ENCODE data around the gene GPC3.

GPC3 gene

DNA sequence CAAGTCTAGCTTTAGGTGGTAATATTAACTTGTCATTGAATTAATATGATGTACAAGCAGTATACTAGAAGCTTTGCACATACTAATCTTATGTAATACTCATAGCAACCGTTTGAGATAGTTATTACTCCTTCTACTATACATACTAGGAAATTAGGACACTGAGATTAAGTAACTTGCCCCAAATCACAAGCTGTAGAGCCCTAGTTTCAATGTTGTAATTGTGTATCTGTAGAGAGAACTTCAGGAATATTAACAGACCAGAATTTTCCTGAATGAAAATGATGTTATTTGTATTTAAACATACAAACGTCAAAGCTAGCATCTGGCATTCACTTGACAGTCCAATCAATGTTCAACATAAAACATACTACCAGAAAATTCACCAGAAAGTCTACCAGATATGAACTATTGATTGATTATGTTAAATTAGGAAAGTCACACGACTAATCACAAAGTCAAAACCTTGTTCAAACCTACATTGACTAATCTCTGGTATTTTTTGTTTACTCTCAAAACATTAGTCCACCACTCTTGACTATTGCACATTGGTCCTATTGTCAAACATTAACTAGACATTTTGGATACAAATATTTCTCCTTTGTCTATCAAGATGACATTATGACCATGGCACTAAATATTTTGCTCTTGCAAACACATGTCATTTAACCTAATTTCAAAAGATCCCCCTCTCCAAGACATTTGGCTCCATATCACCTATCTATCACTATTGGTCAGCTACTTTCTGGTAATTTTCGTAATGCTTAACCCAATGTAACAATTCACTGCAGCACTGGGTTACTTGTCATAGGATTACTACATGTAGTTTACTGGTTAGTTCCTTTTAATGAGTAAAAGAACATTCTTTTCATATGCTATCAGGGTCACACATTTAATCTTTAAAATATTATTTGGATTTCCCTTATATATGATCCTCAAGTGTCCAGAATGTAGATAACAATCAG is 100.7 kb downstream of the GPC3 start:
- no peak for DNase-seq (ENCODE audit: low read depth)

DNA sequence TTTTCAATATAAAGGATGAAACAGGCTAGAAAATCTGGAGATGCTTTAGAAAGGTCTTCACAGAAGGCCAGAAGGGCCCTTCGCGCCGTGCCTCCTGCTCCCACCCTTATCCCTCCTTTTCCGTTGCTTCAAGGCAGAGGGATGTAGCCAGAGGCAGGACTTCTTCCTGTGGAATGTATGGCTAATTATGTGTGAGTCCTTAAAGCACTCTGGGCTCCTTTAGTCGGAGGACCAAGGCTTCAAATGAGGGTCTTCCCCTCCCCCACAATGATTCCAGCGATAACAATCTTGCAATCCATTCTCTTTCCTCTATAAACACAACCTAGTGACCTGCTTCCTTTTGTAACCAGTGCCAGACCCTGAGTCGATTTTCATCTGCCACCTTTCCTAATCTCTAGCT is 103.5 kb downstream of the GPC3 start:
- no peak for DNase-seq (ENCODE audit: low read depth)

DNA sequence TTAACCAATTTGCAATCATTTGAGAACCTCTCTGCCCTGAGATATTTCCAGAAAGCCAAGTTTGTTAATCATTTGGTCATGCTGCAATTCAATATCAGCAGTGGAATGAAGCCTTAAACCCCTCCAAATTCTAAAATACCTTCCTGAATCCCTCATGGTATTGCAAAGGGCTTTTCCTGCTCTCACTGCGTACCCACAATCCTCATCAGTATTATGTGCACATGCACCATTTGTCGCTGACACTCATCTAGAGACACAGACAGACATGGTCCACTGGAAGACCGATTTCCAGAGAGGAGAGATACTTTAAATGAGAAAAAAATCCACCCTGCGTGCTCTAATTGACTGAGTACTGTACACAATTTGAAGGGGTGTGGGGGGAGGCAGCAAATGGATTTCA is 104.4 kb downstream of the GPC3 start:
- DNase-seq (ENCODE audit: low read depth): no peak

DNA sequence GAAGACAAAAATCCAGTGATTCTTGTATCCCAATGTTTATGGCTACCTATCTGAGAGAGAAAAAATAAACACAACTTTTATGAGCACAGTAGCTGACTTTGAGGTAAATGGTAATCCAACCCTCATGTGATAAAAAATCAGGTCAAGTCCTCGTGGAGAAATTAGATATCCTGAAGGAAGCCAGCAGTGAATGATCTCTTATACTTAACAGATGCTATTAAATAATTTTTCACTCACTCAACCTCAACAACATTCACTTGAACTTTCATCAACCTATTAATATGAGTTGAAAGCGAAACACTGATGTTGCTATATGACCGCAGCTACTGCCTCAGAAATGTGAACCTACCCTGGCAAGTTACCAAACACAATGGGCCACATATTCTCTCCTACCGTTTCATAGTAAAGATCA is 105.4 kb downstream of the GPC3 start:
- no peak for DNase-seq (ENCODE audit: low read depth)

DNA sequence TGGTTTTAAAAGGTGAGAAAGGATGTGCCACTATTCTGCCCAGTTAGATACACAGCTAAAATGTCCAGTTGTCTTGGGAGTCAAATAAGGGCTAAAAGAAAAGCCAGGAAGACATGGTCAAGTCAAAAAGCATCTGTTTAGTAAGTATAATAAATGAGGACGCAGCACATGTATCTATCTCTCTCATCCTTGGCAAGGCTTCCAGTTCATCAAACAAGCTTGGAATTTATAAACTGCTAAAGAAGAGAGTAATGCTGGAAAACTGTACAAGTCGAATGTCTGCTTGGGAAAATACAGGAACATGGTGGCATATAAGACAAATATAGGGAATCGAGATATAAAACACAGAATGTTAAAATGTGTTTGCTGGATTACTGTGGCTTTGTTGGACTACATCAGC is 106.7 kb downstream of the GPC3 start:
- DNase-seq (ENCODE audit: low read depth): no peak

DNA sequence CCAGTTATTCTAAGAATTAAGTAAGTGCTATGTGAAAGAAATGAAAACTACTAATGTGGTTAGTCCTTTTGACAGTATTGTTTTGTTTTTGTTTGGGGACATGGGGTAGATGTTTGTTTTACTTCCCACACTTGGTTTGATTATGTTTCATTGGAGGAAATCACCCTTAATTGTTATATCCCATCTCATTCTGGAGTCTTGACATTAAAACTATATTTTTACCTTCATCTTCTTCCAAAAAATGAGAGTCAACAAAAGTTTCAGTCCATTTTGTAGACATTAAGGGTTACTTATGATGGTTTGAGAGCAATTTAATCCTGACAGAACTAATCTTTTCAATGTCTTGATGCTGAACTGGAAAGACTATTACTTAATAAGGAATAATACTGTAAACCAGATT is 108.7 kb downstream of the GPC3 start:
- no peak for DNase-seq (ENCODE audit: low read depth)

DNA sequence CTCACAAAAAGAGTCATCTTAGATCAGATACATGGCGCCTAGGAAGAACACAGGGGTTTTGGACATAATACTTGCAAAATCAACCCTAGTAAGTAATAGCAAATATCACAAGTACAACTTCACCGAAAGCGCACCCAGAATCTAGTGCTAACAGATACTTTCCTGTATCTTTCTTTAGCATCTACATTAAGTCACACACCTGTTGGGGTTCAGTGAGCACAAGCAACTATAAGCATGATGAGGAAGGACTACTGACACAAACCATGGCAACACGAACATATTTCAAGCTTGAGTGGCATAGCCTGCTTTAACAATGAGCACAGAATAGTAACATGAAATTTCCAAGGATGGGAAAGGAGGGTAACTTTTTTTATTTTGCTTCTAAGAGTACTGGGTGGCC is 116.1 kb downstream of the GPC3 start:
- DNase-seq (ENCODE audit: low read depth): no peak

DNA sequence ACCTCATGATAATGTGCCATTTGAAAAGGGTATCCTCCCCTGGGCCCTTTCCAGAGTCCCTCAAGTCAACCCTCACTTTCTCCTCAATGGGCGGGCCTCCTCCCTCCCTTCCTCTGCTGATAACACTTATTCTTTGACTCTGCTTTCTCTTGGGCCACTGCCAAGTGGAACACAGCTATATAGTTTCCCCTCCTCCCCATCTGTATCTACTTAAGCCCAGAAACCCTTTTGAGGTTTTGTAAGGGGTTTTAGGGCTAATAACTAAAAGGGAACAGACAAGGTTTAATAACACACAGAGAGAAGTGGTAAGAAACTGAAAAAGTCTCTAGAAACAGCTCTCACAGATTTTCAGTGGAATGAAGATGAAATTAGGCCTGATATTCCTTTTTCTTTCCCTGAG is 116.7 kb downstream of the GPC3 start:
- no peak for DNase-seq (ENCODE audit: low read depth)

DNA sequence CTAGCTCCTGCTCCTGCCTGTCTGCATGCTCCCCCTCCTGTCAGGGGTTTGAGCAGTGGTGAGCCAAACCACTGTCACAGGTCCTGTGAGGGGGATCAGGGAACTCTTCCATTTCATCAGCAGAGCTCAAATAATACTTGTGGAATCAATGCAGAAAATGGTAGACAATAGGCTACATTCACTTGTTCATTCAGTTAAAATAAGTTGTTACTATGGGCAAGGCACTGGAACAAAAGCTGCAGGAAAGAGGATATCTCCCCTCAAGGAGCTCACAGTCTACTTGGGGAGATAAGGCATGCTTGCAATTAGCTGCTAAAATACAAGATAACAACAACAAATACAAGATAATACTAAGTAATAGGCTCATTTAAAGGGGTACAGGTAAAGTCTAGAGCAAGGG is 117.1 kb downstream of the GPC3 start:
- no peak for DNase-seq (ENCODE audit: low read depth)

DNA sequence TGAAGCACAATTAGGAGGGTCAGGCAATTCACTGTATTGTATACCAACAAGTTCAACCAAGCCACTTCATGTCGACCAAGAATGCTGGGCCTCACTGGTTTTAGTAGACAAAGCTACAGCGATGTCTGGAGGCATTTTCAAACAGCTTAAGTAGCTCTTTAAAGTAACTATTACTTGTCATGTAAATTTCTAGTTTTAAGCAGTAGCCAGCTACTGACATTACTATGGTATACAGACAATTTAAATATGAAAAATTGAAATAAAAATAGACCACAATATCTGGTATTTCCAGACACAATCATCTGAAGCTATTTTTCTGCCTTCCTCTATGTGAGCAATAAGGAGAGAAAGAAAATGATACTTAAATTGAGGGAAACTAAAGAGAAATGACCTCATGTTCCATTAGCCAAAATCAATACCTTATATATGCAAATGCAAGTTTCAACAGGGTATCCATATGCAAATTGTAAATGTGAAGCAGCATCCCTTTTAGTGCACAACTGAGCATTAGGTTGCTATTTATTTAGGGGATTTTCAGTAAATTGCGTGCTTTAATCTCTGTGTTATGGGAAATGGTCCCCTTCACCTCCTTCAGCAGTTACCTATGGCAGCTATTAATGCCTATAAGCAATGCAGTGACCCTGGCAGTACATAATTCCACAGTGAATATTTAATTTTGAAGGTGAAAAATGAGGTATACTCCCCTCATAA is 119.5 kb downstream of the GPC3 start:
- no peak for DNase-seq (ENCODE audit: low read depth)

DNA sequence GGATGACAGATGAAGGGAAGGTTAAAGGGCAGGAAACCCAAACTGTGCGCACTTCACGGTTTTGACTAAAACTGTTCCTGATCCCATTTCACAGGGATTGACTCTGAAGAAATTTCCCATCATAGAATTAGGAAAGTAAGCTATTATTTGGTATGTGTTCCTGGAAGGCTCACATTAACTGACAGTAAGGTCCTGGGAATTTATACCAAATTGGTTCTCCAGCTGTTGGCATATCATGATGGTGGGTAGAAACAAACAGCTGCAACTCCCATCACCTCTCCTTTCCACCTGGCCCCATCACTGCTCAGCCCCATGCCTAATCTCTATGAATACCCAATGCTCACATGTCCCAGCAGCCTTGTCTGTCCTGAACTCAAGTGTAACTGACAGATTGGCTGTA is 121.2 kb downstream of the GPC3 start:
- DNase-seq (ENCODE audit: low read depth): no peak

DNA sequence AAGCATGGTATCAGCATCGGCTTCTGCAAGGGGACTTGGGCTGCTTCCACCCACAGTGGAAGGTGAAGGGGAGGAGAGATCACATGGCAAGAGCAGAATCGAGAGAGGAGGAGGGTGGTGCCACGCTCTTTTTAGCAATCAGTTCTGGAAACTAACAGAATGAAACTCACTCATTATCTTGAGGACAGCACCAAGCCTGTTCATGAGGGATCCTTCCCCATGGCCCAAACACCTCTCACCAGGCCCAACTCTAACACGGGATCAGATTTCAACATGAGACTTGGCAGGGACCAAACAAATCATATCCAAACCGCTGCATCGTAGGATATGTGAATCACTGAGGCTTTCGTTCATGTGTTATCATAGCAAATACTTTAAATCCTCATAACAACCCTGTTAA is 125.5 kb downstream of the GPC3 start:
- DNase-seq (ENCODE audit: low read depth): no peak

DNA sequence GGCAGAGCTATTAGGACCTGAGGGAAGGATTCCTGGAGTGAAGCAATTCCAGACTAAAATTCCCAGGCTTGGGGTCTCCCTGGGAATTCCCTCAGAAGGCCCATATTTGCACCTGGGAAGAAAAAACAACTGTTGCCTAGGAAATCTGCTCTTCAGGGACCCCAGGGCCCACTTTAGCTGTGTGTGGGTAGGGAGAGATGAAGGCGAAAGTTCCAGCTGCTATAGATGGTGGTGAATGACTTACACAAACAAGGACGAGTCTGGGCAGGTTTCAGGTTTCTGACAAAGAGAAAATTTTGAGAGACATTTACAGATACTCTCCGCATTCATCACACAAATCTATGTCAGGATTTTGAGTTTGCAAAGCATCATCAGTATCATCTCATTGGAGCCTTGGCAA is 126.1 kb downstream of the GPC3 start:
- DNase-seq (ENCODE audit: low read depth): no peak

DNA sequence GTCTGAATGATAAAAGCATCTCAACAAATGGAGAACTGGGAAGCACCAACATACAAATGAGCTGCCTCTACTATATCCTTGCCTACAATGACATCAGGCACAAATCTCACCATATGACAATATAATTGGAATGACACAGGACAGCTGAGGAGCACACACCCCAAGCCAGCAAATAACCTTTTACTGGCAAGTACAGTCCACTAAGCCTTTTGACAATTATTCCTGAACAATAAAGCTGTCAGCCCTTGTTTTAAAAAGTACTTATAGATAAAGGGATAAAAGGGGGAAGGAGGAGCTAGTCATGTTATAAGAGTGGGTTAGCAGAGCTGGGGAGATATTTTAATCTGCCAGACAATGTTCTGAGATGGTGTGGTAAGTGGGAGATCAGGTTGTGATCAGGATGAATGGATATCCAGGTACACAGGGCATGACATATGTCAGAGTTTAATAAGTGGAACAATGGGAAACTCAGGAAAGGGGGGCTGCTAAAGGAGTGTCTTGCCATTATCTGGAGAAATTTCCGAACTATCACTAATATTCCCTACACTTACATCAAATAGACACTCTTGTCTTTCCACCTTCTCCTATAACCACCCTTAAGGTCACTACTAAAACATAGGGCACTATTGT is 127.6 kb downstream of the GPC3 start:
- DNase-seq (ENCODE audit: low read depth): no peak

DNA sequence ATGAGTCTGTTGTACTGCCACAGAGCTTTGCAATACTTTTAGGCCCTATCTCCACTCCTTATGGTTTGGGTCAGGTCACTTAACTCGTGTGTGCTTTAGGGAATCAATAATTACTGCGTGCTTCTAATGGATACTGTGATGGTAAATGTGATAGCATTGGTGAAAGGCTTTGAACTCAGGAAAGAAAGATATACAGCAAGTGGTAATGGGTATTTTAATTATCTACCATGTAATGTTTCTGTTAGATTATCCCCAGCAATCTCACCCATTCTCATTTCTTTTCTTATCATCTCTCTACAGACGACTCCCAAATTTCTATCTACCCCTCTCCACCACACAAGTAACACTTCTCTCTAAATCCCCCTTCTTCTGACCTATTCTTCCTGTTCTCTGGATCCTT is 128.6 kb downstream of the GPC3 start:
- DNase-seq (ENCODE audit: low read depth): no peak

DNA sequence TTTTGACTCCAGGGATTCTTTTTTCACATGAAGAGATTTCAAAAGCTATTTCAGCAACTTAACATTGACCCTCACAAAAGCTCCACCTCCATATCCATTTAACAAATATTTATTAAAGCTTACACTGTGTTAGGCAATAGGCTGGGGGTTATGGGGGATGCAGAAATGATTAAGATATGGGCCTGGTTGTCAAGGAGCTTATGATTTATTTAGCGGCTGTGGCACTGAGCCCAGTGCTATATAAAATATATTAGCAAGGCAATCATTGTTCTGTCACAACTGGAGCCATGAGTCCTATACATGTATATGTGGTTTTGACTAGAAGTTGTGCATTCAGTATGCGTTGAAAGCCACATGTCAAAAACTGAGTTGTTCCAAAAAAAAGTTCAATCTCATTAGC is 131.1 kb downstream of the GPC3 start:
- no peak for DNase-seq (ENCODE audit: low read depth)

DNA sequence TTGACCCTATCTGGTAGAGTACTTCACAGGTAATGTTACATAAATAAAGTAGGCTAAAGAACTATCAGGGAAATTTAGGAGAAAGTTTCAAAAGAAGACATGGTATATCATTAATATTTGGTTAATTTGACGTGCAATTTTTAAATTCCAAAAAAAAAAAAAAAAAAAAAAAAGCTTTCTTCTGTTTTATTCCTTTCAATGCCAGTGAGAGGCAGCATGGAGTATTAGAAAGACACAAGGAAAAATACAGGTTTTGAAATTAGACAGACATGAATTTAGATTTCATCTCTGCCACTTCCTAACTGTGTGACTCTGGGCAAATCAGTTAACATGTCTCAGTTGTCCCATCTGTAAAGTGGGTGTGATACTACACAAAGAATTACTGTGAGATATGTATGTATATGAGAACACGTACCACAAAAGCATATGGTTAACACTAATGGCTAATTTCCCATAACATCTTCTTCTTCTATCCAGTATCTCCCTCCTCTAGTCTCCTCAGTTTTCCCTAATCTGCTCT is 132.5 kb downstream of the GPC3 start:
- no peak for DNase-seq (ENCODE audit: low read depth)

DNA sequence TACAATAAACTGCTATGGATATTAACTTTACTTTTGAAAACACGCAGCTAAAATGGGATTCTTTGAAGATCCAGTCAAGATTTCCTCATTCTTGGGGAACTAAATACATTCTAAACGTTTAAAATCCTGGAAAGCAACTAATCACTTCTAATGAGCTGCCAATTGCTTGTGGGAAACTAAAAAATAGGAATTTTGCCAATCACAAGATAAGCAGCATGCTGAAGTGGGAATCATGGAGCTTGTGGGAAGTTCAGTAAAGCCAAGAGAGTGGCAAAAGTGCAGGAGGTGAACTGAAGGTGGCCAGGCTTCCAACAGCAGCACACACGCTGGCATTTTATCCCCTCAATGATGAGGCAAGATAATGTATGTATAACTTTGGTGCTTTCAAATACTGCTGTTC is 133.0 kb downstream of the GPC3 start:
- DNase-seq (ENCODE audit: low read depth): no peak

DNA sequence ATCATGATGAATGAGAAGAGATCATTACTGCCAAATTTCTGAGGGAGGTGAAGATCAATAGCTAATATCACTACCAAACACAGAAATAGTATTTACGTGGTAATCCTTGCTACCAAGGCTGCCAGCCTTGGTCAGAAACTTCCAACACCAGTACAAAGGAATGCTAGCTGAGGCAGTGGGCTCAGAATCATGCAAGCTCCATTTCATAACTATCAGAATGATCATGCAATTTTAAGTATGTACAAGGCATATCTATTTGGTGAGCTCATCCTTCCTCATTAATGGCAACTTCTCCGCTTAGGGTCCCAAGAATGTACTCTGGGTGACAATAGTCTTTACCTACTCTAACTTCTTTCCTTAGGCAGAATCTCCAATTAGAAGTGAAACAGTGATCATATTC is 135.0 kb downstream of the GPC3 start:
- DNase-seq (ENCODE audit: low read depth): no peak

DNA sequence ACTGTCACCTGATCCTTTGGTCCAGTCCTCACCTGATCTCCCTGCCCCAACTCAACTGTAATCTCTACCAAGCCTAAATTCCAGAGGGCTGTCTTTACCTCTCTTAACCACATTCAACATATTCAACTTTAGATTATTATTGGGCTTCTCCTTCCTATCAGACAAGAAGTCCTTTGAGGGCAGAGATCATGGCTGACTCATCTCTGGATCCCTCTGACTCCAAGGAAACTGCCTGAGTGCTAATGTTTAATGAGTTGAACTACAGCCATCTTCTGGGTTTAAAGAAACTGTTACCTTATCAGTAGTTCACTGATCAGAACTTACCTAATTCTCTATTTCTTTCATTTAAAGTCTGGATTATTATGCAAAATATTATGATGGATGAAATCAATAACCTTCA is 135.7 kb downstream of the GPC3 start:
- DNase-seq (ENCODE audit: low read depth): no peak

DNA sequence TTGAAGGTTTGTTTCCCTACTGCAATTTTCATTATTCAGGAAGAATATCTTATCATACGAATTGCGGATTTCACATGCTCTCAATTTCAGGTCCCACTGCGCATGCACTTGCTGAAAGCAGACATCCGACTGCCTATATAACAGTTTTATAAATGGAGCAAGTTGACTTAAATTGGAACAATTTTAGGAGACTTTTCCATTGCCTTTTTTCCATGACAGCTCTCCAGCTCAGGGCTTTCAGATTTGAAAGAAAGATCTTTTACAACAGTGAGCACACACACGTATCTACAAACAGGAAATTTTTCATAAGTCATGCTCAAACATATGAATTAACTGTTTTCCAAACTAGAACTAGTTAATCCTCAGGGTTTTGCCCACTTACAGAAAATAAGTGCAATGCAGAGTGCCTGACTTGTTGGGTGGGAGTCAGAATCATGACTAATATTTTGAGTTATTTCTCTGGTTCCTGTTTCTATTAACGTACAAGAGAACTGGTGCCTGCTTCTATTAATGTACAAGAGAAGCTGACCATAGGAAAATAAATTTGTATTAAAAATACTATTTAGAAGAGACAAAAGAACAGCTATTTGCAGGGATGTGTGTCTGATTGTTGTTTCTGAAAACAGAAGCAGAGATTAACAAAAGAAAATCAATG is 137.9 kb downstream of the GPC3 start:
- no peak for DNase-seq (ENCODE audit: low read depth)

DNA sequence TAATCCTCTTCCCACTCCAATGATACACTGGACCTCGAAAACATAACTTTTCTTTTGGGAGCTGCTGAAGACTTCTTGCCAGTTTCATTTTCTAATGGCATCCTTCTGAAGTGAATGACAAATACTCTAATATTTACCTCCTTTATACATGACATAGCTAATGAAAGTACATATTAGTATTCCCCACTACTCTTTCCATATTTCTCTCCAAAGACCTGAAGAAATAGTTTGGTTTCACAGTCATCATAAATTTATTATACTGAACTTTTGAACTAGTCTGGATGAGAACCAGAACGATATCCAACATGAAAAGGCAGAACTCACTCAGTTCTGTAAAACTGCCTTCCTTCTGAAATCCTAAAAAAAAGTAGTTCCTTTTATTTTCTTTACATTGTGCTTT is 139.1 kb downstream of the GPC3 start:
- DNase-seq (ENCODE audit: low read depth): no peak
